Measurements from ENCODE around the gene SWT1.

DNA sequence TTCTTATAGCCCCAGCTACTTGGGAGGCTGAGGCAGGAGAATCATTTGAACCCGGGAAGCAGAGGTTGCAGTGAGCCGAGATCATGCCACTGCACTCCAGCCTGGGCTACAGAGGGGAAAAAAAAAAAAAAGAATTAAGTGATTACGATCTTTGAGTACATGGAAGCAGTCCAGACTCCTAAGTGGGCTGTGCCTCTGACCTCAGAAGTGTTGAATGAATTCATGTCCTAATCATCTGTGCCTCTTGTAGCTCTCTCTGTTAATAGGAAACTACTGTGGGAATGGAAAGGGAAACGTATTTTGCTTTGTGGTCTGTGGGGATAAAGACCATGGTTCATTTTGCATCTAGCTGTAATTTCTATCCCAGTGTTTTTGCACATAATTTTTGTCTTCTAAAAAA, 168.4 kb downstream of the SWT1 start:
- TF ChIP-seq, protein P1, sequence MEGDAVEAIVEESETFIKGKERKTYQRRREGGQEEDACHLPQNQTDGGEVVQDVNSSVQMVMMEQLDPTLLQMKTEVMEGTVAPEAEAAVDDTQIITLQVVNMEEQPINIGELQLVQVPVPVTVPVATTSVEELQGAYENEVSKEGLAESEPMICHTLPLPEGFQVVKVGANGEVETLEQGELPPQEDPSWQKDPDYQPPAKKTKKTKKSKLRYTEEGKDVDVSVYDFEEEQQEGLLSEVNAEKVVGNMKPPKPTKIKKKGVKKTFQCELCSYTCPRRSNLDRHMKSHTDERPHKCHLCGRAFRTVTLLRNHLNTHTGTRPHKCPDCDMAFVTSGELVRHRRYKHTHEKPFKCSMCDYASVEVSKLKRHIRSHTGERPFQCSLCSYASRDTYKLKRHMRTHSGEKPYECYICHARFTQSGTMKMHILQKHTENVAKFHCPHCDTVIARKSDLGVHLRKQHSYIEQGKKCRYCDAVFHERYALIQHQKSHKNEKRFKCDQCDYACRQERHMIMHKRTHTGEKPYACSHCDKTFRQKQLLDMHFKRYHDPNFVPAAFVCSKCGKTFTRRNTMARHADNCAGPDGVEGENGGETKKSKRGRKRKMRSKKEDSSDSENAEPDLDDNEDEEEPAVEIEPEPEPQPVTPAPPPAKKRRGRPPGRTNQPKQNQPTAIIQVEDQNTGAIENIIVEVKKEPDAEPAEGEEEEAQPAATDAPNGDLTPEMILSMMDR (IDR thresholded peaks at IDR 0.05): no peak
- no peak for TF ChIP-seq TCF7L2 (IDR thresholded peaks at IDR 0.05; ENCODE audit: low read depth, low read length)
- no peak for TF ChIP-seq POLR2AphosphoS5 (IDR thresholded peaks at IDR 0.05; ENCODE audit: low read depth, low read length)

Measured in Panc1 (cell line).